Measurements from ENCODE around the gene PARP15.
"Not testable (repeated sequence)": the region's sequence is repeated elsewhere in the genome, so short reads cannot be mapped to it uniquely, and the experiment has no call there.

Gene PARP15

DNA sequence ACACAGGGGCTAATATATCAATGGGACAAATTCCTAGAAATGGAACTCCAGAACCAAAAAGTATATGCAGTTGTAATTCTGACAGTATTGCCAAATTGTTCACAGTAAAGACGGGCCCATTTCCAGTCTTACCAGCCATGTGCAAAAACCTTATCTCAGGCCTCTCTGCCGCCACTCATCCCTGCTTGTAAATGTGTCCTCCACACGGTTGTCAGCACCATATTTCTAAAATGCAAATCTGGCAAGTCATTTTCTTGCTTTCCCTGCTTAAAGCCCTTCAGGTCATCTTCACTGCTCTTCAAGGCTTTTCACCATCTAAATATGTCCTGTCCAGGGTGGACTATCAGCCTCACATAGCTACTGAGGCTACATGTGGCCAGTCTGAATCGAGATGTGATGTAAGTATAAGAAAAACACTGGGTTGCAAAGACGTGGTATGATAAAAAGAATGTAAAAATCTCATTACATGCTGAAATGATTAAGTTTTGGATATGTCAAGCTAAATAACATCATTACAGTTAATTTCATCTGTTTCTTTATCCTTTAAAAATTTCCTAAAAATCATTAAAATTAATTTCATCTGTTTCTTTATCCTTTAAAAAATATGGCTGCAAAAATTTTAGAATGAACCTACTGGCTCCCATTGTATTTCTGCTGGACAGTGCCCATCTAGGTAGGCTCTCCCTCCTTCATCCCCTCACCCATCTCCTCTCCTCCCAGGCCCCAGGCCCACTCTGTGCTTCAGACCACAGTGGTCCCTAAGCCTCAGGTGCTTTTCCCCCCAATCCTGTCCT is 14.3 kb upstream of the PARP15 start:
- Histone ChIP-seq H2AFZ (ENCODE audit: low read depth) (peak overlapping the region; percentile 96; the same call in 1 of the 2 replicates), H4K20me1 (ENCODE audit: insufficient read depth) (no peaks in the 10 kb centered on the region), H3K27ac (no peak overlapping the region), H3K4me2 (peak overlapping the region; percentile 89; the same call in 1 of the 2 replicates), H3K79me2 (ENCODE audit: insufficient read depth, low read depth) (no peaks in the 10 kb centered on the region; the same call in 1 of the 2 replicates), H3K36me3 (ENCODE audit: insufficient read depth) (no peaks in the 10 kb centered on the region), H3K4me3 (IDR thresholded peaks at IDR 0.05; ENCODE audit: insufficient read depth, low read depth, low read length) (no peak overlapping the region), H3K4me1 (ENCODE audit: low read depth, poor library complexity, severe bottlenecking) (peaks cover 11% of the 10 kb centered on the region), H3K27me3 (ENCODE audit: insufficient read depth, low read depth) (no peaks in the 10 kb centered on the region), H3K9ac (no peak overlapping the region)
- TF ChIP-seq CTCF (conservative IDR thresholded peaks at IDR 0.05; ENCODE audit: low read depth, low read length), result no peak

GRCh38 chr3:122563717-122564025 is 13.8 kb upstream of the PARP15 start:
- H3K9ac ChIP-seq, result peak overlapping the region; percentile 91
- H3K27ac ChIP-seq, result peak overlapping the region; percentile 29; the same call in 1 of the 2 replicates
- no peaks in the 10 kb centered on the region; the same call in 1 of the 2 replicates for H3K79me2 ChIP-seq (ENCODE audit: insufficient read depth, low read depth)

DNA sequence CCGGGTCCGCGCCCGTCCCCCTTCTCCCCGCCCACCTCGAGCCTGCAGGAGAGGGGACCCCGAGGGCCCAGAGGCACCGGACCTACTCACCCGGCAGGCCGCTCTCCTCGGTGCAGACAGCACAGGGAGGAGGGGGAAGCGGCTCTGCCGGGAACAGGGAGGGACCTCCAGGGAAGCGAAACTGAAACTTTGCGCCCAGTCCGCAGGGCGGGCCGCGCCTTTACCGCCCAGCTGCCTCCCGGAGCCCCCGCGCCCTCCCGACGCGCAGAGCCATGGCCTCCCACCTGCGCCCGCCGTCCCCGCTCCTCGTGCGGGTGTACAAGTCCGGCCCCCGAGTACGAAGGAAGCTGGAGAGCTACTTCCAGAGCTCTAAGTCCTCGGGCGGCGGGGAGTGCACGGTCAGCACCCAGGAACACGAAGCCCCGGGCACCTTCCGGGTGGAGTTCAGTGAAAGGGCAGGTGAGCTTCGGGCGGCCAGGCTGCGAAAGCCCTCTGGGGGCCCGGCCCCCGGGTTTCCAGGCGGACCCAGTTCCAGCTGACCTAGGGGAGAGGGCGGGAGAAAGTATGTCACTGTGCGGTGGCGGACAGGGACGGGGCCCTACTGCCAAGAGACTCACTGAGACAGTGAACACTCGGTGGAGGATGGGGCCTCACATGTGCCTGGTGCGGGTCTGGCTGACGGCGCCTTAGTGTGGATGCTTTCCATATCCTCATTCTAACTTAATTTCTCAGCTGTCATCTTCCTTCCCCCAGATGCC is 13.1 kb upstream of the PARP15 start, which contains the start of the genes DTX3L and PARP9:
Gene DTX3L, plus strand, starts transcription at position 184 of the 758 bp plus-strand sequence. Its CDS starts 89 bp downstream, at position 273.
Gene PARP9, minus strand, starts transcription at position 146 of the 758 bp plus-strand sequence. CDS start 4,680 bp downstream, outside the sequence.
- Histone ChIP-seq H3K4me3 (IDR thresholded peaks at IDR 0.05; ENCODE audit: insufficient read depth, low read depth, low read length) (peak within 1 kb of the TSS; percentile 98), H3K36me3 (ENCODE audit: insufficient read depth) (no peaks in the 10 kb centered on the region), H3K27me3 (ENCODE audit: insufficient read depth, low read depth) (no peaks in the 10 kb centered on the region), H3K4me1 (ENCODE audit: low read depth, poor library complexity, severe bottlenecking) (peaks cover 11% of the 10 kb centered on the region), H3K27ac (peak within 1 kb of the TSS; percentile 29; the same call in 1 of the 2 replicates), H3K9ac (peak within 1 kb of the TSS; percentile 91), H3K79me2 (ENCODE audit: insufficient read depth, low read depth) (no peaks in the 10 kb centered on the region; the same call in 1 of the 2 replicates), H4K20me1 (ENCODE audit: insufficient read depth) (no peaks in the 10 kb centered on the region), H3K4me2 (peak within 1 kb of the TSS; percentile 89), H2AFZ (ENCODE audit: low read depth) (peak within 1 kb of the TSS; percentile 96)
- no peak for TF ChIP-seq CTCF (conservative IDR thresholded peaks at IDR 0.05; ENCODE audit: low read depth, low read length)

More at GRCh38 chr3:122563717-122564025, 13.8 kb upstream of the PARP15 start:
- peak overlapping the region; percentile 89 for H3K4me2 ChIP-seq
- no peaks in the 10 kb centered on the region for H3K36me3 ChIP-seq (ENCODE audit: insufficient read depth)
- no peaks in the 10 kb centered on the region for H3K27me3 ChIP-seq (ENCODE audit: insufficient read depth, low read depth)
- TF ChIP-seq CTCF (conservative IDR thresholded peaks at IDR 0.05; ENCODE audit: low read depth, low read length), result no peak
- H2AFZ ChIP-seq (ENCODE audit: low read depth), result peak overlapping the region; percentile 96
- no peak overlapping the region for H3K4me3 ChIP-seq (IDR thresholded peaks at IDR 0.05; ENCODE audit: insufficient read depth, low read depth, low read length)
- H4K20me1 ChIP-seq (ENCODE audit: insufficient read depth), result no peaks in the 10 kb centered on the region
- H3K4me1 ChIP-seq (ENCODE audit: low read depth, poor library complexity, severe bottlenecking), result peaks cover 11% of the 10 kb centered on the region

DNA sequence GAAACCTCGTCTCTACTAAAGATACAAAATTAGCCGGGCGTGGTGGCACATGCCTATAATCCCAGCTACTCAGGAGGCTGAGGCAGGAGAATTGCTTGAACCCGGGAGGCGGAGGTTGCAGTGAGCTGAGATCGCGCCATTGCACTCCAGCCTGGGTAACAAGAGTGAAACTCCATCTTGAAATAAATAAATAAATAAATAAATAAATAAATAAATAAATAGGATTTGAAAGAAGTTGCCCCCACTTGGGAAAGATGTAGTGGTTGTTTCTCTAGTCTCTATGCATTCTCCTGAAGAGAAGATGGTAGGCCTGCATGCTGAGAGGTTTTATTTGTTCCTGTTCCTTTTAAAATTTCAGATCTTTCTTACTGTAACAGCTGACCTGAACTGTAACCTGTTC is 9.3 kb upstream of the PARP15 start:
- not testable (repeated sequence) for H3K27ac ChIP-seq; H3K36me3 ChIP-seq (ENCODE audit: insufficient read depth); H3K27me3 ChIP-seq (ENCODE audit: insufficient read depth, low read depth); H3K9ac ChIP-seq; H2AFZ ChIP-seq (ENCODE audit: low read depth); H3K4me2 ChIP-seq; H3K79me2 ChIP-seq (ENCODE audit: insufficient read depth, low read depth); H3K4me3 ChIP-seq (IDR thresholded peaks at IDR 0.05; ENCODE audit: insufficient read depth, low read depth, low read length); H4K20me1 ChIP-seq (ENCODE audit: insufficient read depth)
- peaks cover 11% of the 10 kb centered on the region for H3K4me1 ChIP-seq (ENCODE audit: low read depth, poor library complexity, severe bottlenecking)

All from KMS-11 (cell line).